Dendritic cell treated with granulocyte-macrophage colony-stimulating factor and Interleukin-4, amounts not matched to agents 40 ng/mL and 50 ng/mL, for 4 days (primary cell): Measurements from ENCODE around the gene LCN1.
"Not testable (repeated sequence)": the region's sequence is repeated elsewhere in the genome, so short reads cannot be mapped to it uniquely, and the experiment has no call there.

Source experiments
- H3K27ac Mint-ChIP-seq: one replicate; pipeline ENCODE4 v1.8.0; 2022; ENCODE audit warnings: mild to moderate bottlenecking, mixed read lengths
- H3K27me3 Mint-ChIP-seq: one replicate; pipeline ENCODE4 v1.8.0; 2022; ENCODE audit warnings: mild to moderate bottlenecking, mixed read lengths
- H3K36me3 Mint-ChIP-seq: one replicate; pipeline ENCODE4 v1.8.0; 2022; ENCODE audit warnings: low read depth, mixed read lengths
- H3K4me1 Mint-ChIP-seq: one replicate; pipeline ENCODE4 v1.8.0; 2022; ENCODE audit warnings: low read depth, mixed read lengths
- H3K4me3 Mint-ChIP-seq: one replicate; pipeline ENCODE4 v1.8.0; 2022; ENCODE audit warnings: mild to moderate bottlenecking, moderate library complexity, mixed read lengths
- H3K9me3 Mint-ChIP-seq: one replicate; pipeline ENCODE4 v1.8.0; 2022; ENCODE audit warnings: mixed read lengths
- intact Hi-C: fragments of 100-400 bp; cut with micrococcal nuclease; formaldehyde crosslinking; loops from one replicate; pipeline ENCODE4 v1.15.0; 2022

Gene LCN1

GRCh38 chr9:135531096-135531495, 9.9 kb downstream of the LCN1 start:
- H3K27me3 Mint-ChIP-seq, result peaks cover 14% of the 10 kb centered on the region
- H3K4me3 Mint-ChIP-seq, result no peak overlapping the region
- H3K36me3 Mint-ChIP-seq, result no peaks in the 10 kb centered on the region
- no peaks in the 10 kb centered on the region for H3K9me3 Mint-ChIP-seq
- intact Hi-C loops, result no loop called here
- no peaks in the 10 kb centered on the region for H3K4me1 Mint-ChIP-seq
- no peak overlapping the region for H3K27ac Mint-ChIP-seq

- Mint-ChIP-seq H3K4me1 (no peaks in the 10 kb centered on the region), H3K9me3 (no peaks in the 10 kb centered on the region), H3K4me3 (no peak overlapping the region), H3K36me3 (no peaks in the 10 kb centered on the region), H3K27ac (no peak overlapping the region), H3K27me3 (peaks cover 18% of the 10 kb centered on the region)
- intact Hi-C loops, result no loop called here
Measured at GRCh38 chr9:135533113-135533512, 11.9 kb downstream of the LCN1 start.

GRCh38 chr9:135533674-135534073, 12.4 kb downstream of the LCN1 start:
- no peak overlapping the region for H3K4me3 Mint-ChIP-seq
- H3K36me3 Mint-ChIP-seq, result no peaks in the 10 kb centered on the region
- intact Hi-C loops, result no loop called here
- H3K27ac Mint-ChIP-seq, result no peak overlapping the region
- no peaks in the 10 kb centered on the region for H3K4me1 Mint-ChIP-seq
- no peaks in the 10 kb centered on the region for H3K9me3 Mint-ChIP-seq
- peaks cover 20% of the 10 kb centered on the region for H3K27me3 Mint-ChIP-seq

- H3K4me3 Mint-ChIP-seq, intact Hi-C loops, H3K36me3 Mint-ChIP-seq, H3K9me3 Mint-ChIP-seq, H3K27ac Mint-ChIP-seq, H3K4me1 Mint-ChIP-seq: not testable (repeated sequence)
- peaks cover 20% of the 10 kb centered on the region for H3K27me3 Mint-ChIP-seq
Measured at GRCh38 chr9:135534192-135534711, 13.0 kb downstream of the LCN1 start.

GRCh38 chr9:135534826-135535225, 13.6 kb downstream of the LCN1 start:
- intact Hi-C loops, H3K4me1 Mint-ChIP-seq, H3K27ac Mint-ChIP-seq, H3K36me3 Mint-ChIP-seq, H3K9me3 Mint-ChIP-seq, H3K4me3 Mint-ChIP-seq: not testable (repeated sequence)
- peaks cover 20% of the 10 kb centered on the region for H3K27me3 Mint-ChIP-seq

GRCh38 chr9:135535631-135536030, 14.4 kb downstream of the LCN1 start:
- H3K27ac Mint-ChIP-seq, H3K4me1 Mint-ChIP-seq, H3K9me3 Mint-ChIP-seq, H3K4me3 Mint-ChIP-seq, intact Hi-C loops, H3K36me3 Mint-ChIP-seq: not testable (repeated sequence)
- H3K27me3 Mint-ChIP-seq, result peaks cover 20% of the 10 kb centered on the region

GRCh38 chr9:135536216-135536615, 15.0 kb downstream of the LCN1 start:
- H3K4me1 Mint-ChIP-seq, result no peaks in the 10 kb centered on the region
- H3K9me3 Mint-ChIP-seq, result no peaks in the 10 kb centered on the region
- H3K36me3 Mint-ChIP-seq, result no peaks in the 10 kb centered on the region
- H3K27me3 Mint-ChIP-seq, result peaks cover 20% of the 10 kb centered on the region
- H3K27ac Mint-ChIP-seq, result no peak overlapping the region
- H3K4me3 Mint-ChIP-seq, result no peak overlapping the region
- intact Hi-C loops, result no loop called here

- H3K4me1 Mint-ChIP-seq, H3K27ac Mint-ChIP-seq, H3K9me3 Mint-ChIP-seq, H3K4me3 Mint-ChIP-seq, intact Hi-C loops, H3K36me3 Mint-ChIP-seq: not testable (repeated sequence)
- H3K27me3 Mint-ChIP-seq, result peaks cover 11% of the 10 kb centered on the region
Measured at GRCh38 chr9:135543262-135543894, 22.1 kb downstream of the LCN1 start.

- peaks cover 9% of the 10 kb centered on the region for H3K27me3 Mint-ChIP-seq
- H3K36me3 Mint-ChIP-seq, result no peaks in the 10 kb centered on the region
- H3K9me3 Mint-ChIP-seq, result no peaks in the 10 kb centered on the region
- intact Hi-C loops, result no loop called here
- H3K27ac Mint-ChIP-seq, result no peak overlapping the region
- H3K4me1 Mint-ChIP-seq, result no peaks in the 10 kb centered on the region
- no peak overlapping the region for H3K4me3 Mint-ChIP-seq
Measured at GRCh38 chr9:135544981-135545635, 23.9 kb downstream of the LCN1 start.

GRCh38 chr9:135545646-135546176, 24.5 kb downstream of the LCN1 start, which contains the start of gene OBP2A:
Gene OBP2A (plus strand): TSS chr9:135546126. CDS start chr9:135546181, 55 bp downstream.
- H3K27me3 Mint-ChIP-seq, H3K36me3 Mint-ChIP-seq, H3K27ac Mint-ChIP-seq, H3K9me3 Mint-ChIP-seq, intact Hi-C loops, H3K4me3 Mint-ChIP-seq, H3K4me1 Mint-ChIP-seq: not testable (repeated sequence)

GRCh38 chr9:135546792-135547617, 25.8 kb downstream of the LCN1 start:
- H3K4me3 Mint-ChIP-seq, intact Hi-C loops, H3K36me3 Mint-ChIP-seq, H3K27me3 Mint-ChIP-seq, H3K9me3 Mint-ChIP-seq, H3K4me1 Mint-ChIP-seq, H3K27ac Mint-ChIP-seq: not testable (repeated sequence)

GRCh38 chr9:135547756-135548736, 26.8 kb downstream of the LCN1 start:
- no peak overlapping the region for H3K27ac Mint-ChIP-seq
- peaks cover 6% of the 10 kb centered on the region for H3K27me3 Mint-ChIP-seq
- H3K36me3 Mint-ChIP-seq, result no peaks in the 10 kb centered on the region
- intact Hi-C loops, result no loop called here
- H3K9me3 Mint-ChIP-seq, result no peaks in the 10 kb centered on the region
- no peaks in the 10 kb centered on the region for H3K4me1 Mint-ChIP-seq
- no peak overlapping the region for H3K4me3 Mint-ChIP-seq
